GM12892 (cell line): ENCODE measurements around the gene TMEM255B.

ENCODE experiments used
- POLR2A ChIP-seq: IDR thresholded peaks from 2 replicates; pipeline ENCODE4 v1.6.1; 2011; ENCODE audit warnings: low read depth, low read length, control low read depth
- POLR2AphosphoS5 ChIP-seq: IDR thresholded peaks from 2 replicates; pipeline ENCODE4 v1.6.1; 2011; ENCODE audit warnings: low read depth, low read length, control low read depth

DNA sequence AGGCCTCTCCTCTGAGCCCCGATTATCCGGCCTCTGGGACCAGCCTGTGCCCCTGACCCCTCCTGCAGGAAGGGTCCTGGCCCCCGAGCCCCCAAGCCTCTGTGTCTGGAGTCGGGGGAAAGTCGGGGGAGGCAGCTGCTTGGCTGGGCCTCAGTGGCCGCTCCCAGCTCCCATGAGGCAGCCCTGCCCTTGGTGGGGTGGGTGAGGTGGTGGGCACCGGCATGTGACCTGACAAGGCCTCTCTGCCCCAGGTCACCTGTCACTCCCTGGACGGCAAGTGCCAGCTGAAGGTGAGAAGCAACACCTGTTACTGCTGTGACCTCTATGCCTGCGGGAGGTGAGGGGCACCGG lies 41.5 kb downstream of the TMEM255B start:
- TF ChIP-seq POLR2A (no peak), POLR2AphosphoS5 (no peak)
